ENCODE measurements around the gene IFNA10.
"Not testable (repeated sequence)": the region's sequence is repeated elsewhere in the genome, so short reads cannot be mapped to it uniquely, and the experiment has no call there.

The IFNA10 gene

GRCh38 chr9:21213411-21214326 is 6.7 kb upstream of the IFNA10 start:
- TF ChIP-seq CTCF (IDR thresholded peaks at IDR 0.05; ENCODE audit: insufficient read depth, low read length): peak; percentile 19

GRCh38 chr9:21212160-21212559 is 5.2 kb upstream of the IFNA10 start:
- H3K4me3 ChIP-seq (replicated peaks; ENCODE audit: insufficient read depth, low read length); DNase-seq (ENCODE audit: low read depth in 1 of 2, low spot score in 1 of 2): not testable (repeated sequence)

More at GRCh38 chr9:21213411-21214326, 6.7 kb upstream of the IFNA10 start:
- DNase-seq (ENCODE audit: low read depth in 1 of 2, low spot score in 1 of 2); H3K27ac ChIP-seq (replicated peaks); H3K27me3 ChIP-seq (ENCODE audit: insufficient read depth, poor library complexity, severe bottlenecking); H3K4me3 ChIP-seq (replicated peaks; ENCODE audit: insufficient read depth, low read length): not testable (repeated sequence)

GRCh38 chr9:21210782-21211181 is 3.8 kb upstream of the IFNA10 start:
- DNase-seq (ENCODE audit: low read depth in 1 of 2, low spot score in 1 of 2); H3K27me3 ChIP-seq (ENCODE audit: insufficient read depth, poor library complexity, severe bottlenecking); H3K4me3 ChIP-seq (replicated peaks; ENCODE audit: insufficient read depth, low read length); H3K27ac ChIP-seq (replicated peaks): not testable (repeated sequence)

More at GRCh38 chr9:21212160-21212559, 5.2 kb upstream of the IFNA10 start:
- not testable (repeated sequence) for H3K27me3 ChIP-seq (ENCODE audit: insufficient read depth, poor library complexity, severe bottlenecking); H3K27ac ChIP-seq (replicated peaks)

- TF ChIP-seq POLR2AphosphoS5 (IDR thresholded peaks at IDR 0.05; ENCODE audit: low read depth): no peak
- TF ChIP-seq REST (IDR thresholded peaks at IDR 0.05; ENCODE audit: insufficient replicate concordance, low read depth): no peak
- no peak for TF ChIP-seq CTCF (IDR thresholded peaks at IDR 0.05; ENCODE audit: insufficient read depth, low read length)
- TF ChIP-seq SPI1 (IDR thresholded peaks at IDR 0.05; ENCODE audit: borderline replicate concordance, low read depth): no peak
- TF ChIP-seq GABPA (IDR thresholded peaks at IDR 0.05; ENCODE audit: low read depth): no peak
These were observed 3.4 kb upstream of the IFNA10 start for GRCh38 chr9:21210311-21210710.

GRCh38 chr9:21205204-21205603 is 1.7 kb downstream of the IFNA10 start:
- TF ChIP-seq GABPA (IDR thresholded peaks at IDR 0.05; ENCODE audit: low read depth) (no peak), REST (IDR thresholded peaks at IDR 0.05; ENCODE audit: insufficient replicate concordance, low read depth) (no peak), POLR2AphosphoS5 (IDR thresholded peaks at IDR 0.05; ENCODE audit: low read depth) (no peak), SPI1 (IDR thresholded peaks at IDR 0.05; ENCODE audit: borderline replicate concordance, low read depth) (no peak), CTCF (IDR thresholded peaks at IDR 0.05; ENCODE audit: insufficient read depth, low read length) (no peak)
- DNase-seq (ENCODE audit: low read depth in 1 of 2, low spot score in 1 of 2): no peak
- Histone ChIP-seq H3K4me3 (replicated peaks; ENCODE audit: insufficient read depth, low read length) (no peak overlapping the region), H3K27me3 (ENCODE audit: insufficient read depth, poor library complexity, severe bottlenecking) (no peaks in the 10 kb centered on the region), H3K27ac (replicated peaks) (no peak overlapping the region)

More at GRCh38 chr9:21210311-21210710, 3.4 kb upstream of the IFNA10 start:
- no peak for DNase-seq (ENCODE audit: low read depth in 1 of 2, low spot score in 1 of 2)
- H3K27me3 ChIP-seq (ENCODE audit: insufficient read depth, poor library complexity, severe bottlenecking): no peaks in the 10 kb centered on the region
- H3K27ac ChIP-seq (replicated peaks): no peak overlapping the region
- no peak overlapping the region for H3K4me3 ChIP-seq (replicated peaks; ENCODE audit: insufficient read depth, low read length)

- not testable (repeated sequence) for H3K27ac ChIP-seq (replicated peaks); DNase-seq (ENCODE audit: low read depth in 1 of 2, low spot score in 1 of 2); H3K4me3 ChIP-seq (replicated peaks; ENCODE audit: insufficient read depth, low read length); H3K27me3 ChIP-seq (ENCODE audit: insufficient read depth, poor library complexity, severe bottlenecking)
These were observed 4.8 kb downstream of the IFNA10 start, which contains the start of gene IFNA7 for GRCh38 chr9:21202105-21202504. Gene IFNA7, minus strand, starts transcription at chr9:21202205. Its CDS starts 40 bp downstream, at chr9:21202165.

Measured in HL-60 (cell line).